ENCODE results near the gene MROH2B.
"Not testable (repeated sequence)": the region's sequence is repeated elsewhere in the genome, so short reads cannot be mapped to it uniquely, and the experiment has no call there.

The MROH2B gene

DNA sequence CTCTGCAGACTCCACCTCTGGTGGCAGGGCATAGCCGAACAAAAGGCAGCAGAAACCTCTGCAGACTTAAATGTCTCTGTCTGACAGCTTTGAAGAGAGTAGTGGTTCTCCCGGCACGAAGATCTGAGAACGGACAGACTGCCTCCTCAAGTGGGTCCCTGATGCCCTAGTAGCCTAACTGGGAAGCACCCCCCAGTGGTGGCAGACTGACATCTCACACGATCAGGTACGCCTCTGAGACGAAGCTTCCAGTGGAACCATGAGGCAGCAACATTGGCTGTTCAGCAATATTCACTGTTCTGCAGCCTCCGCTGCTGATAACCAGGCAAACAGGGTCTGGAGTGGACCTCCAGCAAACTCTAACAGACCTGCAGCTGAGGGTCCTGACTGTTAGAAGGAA is 48.5 kb downstream of the MROH2B start:
- DNase-seq (ENCODE audit: low read depth), result not testable (repeated sequence)

- DNase-seq (ENCODE audit: low read depth), result no peak
These were observed 58.8 kb downstream of the MROH2B start for GRCh38 chr5:41012318-41012717.

GRCh38 chr5:41010572-41010971 is 60.6 kb downstream of the MROH2B start:
- no peak for DNase-seq (ENCODE audit: low read depth)

DNA sequence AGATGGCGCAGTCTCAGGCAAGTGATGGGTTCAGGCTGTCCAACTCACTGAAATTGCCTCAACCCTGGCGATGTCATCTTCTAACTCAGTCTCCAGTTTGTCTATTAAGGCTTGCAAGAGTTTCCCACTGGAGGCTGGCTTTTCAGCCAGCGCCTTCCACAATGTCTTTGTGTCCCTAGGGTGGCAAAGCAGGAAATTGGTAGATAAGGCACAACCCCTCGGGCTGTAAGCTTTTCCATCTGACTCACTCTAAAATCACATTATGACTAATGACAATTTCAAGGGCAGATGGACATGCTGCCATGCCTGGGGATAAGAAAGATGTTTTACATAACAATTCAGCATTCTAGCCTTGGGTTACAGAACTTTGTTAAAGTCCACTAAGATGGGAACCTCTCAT is 61.9 kb downstream of the MROH2B start:
- no peak for DNase-seq (ENCODE audit: low read depth)

- no peak for DNase-seq (ENCODE audit: low read depth)
These were observed 66.2 kb downstream of the MROH2B start for GRCh38 chr5:41004931-41005330.

- no peak for DNase-seq (ENCODE audit: low read depth)
These were observed 67.3 kb downstream of the MROH2B start for GRCh38 chr5:41003670-41004376.

DNA sequence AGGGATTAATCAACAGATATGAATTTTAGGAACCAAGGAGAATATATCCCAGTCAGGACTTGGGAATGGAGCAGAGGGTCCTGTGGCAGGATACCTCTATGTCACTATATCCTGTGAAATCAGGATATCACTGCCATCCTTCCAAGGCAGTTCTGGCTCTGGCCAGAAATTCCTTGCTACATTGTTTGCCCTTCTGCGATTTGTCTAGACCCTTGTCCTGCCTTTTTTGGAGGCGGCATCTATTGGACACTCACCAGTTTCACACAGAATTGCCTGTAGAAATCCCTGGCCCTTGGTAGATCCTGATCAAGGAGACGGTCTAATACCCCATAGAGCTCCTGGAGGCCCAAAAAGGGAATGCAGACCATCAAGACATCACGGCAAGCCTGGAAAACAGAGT is 71.2 kb downstream of the MROH2B start:
- DNase-seq (ENCODE audit: low read depth), result no peak

GRCh38 chr5:40999142-40999541 is 72.0 kb downstream of the MROH2B start:
- DNase-seq (ENCODE audit: low read depth), result no peak

GRCh38 chr5:40995801-40996586 is 75.1 kb downstream of the MROH2B start:
- DNase-seq (ENCODE audit: low read depth), result no peak

GRCh38 chr5:40991981-40992559 is 79.1 kb downstream of the MROH2B start:
- DNase-seq (ENCODE audit: low read depth), result no peak

DNA sequence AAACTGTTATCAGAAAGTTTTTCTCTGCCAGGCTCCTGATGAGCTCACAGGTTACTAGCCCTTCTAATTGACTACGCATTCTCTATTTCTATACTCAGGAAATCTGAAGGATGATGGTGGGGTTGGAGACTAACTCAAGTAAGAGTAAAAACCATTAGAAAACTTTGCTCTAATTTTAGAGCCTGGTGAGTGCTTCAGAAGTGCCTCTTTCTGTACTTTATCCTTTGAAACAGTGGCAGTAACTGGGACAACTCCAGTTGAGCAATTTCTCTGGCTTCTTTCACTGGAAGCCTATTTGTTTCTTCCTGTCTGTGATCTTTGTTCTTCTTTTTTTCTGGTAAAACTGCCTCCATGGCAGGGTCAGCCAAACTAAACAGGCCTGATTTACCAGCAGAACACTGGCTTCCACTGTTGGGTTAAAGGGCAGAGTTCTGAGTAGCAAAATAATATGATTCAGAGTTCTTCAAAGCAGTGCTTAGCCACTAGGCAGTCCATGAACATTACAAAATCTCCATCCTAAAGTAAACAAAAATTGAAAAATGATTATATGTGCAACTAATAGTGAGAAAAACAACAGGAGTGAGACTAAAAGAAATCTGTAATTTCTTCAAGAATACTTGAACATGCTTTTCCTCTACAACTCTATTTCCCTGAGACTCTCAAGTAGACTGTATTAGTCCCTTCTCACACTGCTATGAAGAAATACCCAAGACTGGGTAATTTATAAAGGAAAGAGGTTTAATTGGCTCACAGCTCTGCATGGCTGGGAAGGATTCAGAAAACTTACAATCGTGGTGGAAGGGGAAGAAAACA is 79.8 kb downstream of the MROH2B start:
- DNase-seq (ENCODE audit: low read depth), result peak; percentile 85

- DNase-seq (ENCODE audit: low read depth), result no peak
These were observed 82.2 kb downstream of the MROH2B start for GRCh38 chr5:40988746-40989510.

DNA sequence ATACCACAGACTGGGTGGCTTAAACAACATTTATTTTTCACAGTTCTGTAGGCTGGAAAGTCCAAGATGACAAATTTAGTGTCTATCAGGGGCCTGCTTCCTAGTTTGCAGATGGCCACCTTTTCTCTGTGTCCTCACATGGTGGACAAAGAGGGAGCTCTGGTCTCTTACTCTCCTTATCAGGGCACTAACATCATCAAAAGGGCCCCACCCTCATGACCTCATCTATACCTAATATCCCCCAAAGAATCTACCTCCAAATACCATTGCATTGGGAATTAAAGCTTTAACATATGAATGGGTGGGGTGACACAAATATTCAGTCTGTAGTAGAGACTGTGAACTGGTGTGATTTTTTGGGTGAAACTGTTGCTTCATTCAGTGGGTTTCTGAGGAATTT is 83.8 kb downstream of the MROH2B start:
- DNase-seq (ENCODE audit: low read depth), result no peak

- DNase-seq (ENCODE audit: low read depth), result no peak
These were observed 84.5 kb downstream of the MROH2B start for GRCh38 chr5:40986666-40987065.

- DNase-seq (ENCODE audit: low read depth), result no peak
These were observed 85.6 kb downstream of the MROH2B start for GRCh38 chr5:40985501-40985900.

GRCh38 chr5:40984884-40985283 is 86.3 kb downstream of the MROH2B start:
- DNase-seq (ENCODE audit: low read depth), result peak; percentile 69

GRCh38 chr5:40983781-40984180 is 87.4 kb downstream of the MROH2B start:
- DNase-seq (ENCODE audit: low read depth), result no peak

GRCh38 chr5:40981420-40981819 is 89.7 kb downstream of the MROH2B start:
- no peak for DNase-seq (ENCODE audit: low read depth)

- DNase-seq (ENCODE audit: low read depth), result no peak
These were observed 94.3 kb downstream of the MROH2B start for GRCh38 chr5:40976836-40977235.

DNA sequence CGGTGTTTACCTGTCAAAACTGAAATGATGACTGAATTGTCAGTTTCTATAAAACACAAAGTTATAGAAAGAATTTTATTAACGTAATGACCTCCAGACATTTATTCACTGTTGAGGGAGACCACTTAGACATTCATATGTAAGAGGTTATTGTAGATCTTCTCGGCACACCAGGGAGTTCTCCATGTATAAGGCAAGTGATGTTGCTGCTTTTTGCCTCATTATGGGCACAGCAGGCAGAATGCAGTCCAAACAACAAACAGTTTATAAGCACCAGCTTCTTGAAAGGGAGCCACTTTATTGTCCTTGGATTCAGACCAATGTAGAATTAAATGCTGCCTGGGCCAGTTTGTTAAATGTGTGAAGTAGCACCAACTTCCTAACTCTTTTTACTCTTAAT is 95.1 kb downstream of the MROH2B start:
- no peak for DNase-seq (ENCODE audit: low read depth)

GRCh38 chr5:40973364-40974004 is 97.7 kb downstream of the MROH2B start:
- no peak for DNase-seq (ENCODE audit: low read depth)
